Measurements from ENCODE around the gene MAPK7.

DNA sequence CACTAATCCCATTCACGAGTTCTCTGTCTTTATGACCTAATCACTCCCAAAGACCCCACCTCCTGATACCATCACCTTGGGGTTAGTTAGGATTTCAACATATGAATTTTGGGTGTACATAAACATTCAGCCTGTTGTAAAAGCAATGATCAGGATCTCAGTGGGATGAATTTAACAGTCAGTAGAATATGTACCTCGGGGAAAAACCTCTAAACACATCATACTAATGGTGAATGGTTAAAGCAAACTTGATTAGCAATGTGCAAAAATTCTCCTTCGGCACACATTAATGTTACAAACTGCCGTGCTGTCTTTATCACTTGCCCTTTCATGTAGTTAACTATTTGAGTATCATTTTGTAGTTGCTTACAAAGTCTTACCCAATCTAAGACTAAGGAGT lies 42.9 kb downstream of the MAPK7 start:
- TF ChIP-seq, protein P1, sequence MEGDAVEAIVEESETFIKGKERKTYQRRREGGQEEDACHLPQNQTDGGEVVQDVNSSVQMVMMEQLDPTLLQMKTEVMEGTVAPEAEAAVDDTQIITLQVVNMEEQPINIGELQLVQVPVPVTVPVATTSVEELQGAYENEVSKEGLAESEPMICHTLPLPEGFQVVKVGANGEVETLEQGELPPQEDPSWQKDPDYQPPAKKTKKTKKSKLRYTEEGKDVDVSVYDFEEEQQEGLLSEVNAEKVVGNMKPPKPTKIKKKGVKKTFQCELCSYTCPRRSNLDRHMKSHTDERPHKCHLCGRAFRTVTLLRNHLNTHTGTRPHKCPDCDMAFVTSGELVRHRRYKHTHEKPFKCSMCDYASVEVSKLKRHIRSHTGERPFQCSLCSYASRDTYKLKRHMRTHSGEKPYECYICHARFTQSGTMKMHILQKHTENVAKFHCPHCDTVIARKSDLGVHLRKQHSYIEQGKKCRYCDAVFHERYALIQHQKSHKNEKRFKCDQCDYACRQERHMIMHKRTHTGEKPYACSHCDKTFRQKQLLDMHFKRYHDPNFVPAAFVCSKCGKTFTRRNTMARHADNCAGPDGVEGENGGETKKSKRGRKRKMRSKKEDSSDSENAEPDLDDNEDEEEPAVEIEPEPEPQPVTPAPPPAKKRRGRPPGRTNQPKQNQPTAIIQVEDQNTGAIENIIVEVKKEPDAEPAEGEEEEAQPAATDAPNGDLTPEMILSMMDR (IDR thresholded peaks at IDR 0.05) = no peak
- no peak for TF ChIP-seq POLR2A (IDR thresholded peaks at IDR 0.05)

Measured in lower leg skin (tissue), 3 donors.